ENCODE data around the gene EBF3. TPM values are rescaled to one million over a fixed set of nuclear protein-coding genes. Genes with fewer than 3 reads are reported as not detected.

The EBF3 gene
- total and polyA plus RNA-seq, 2 donors (not counting 3 experiments of a cell fraction or from before 2014, with no cell fraction given): 0.92 to 2.7 TPM

- no TSS peak for BruUV-seq (replicated peaks)
- Histone ChIP-seq H3K27ac (ENCODE audit: insufficient read depth, low read depth, low read length) (no peak overlapping the region), H3K9ac (replicated peaks; ENCODE audit: extremely low read depth, insufficient read depth, low read length) (no peak overlapping the region), H3K9me1 (replicated peaks; ENCODE audit: control insufficient read depth, extremely low read depth, insufficient read depth, low read length) (no peaks in the 10 kb centered on the region), H4K20me1 (replicated peaks; ENCODE audit: control insufficient read depth, extremely low read depth, insufficient read depth, low read length) (no peaks in the 10 kb centered on the region), H3K27me3 (ENCODE audit: control insufficient read depth in 2 of 2, insufficient read depth in 2 of 2, low read length in 2 of 2) (peaks cover 3 to 11% of the 10 kb centered on the region in 2 experiments), H3K36me3 (ENCODE audit: control insufficient read depth in 2 of 2, extremely low read depth in 1 of 2, insufficient read depth in 2 of 2, low read length in 2 of 2) (no peaks in the 10 kb centered on the region), H3K4me1 (ENCODE audit: control insufficient read depth, extremely low read depth, insufficient read depth, low read length) (no peaks in the 10 kb centered on the region), H3K4me2 (ENCODE audit: insufficient read depth, low read length) (no peak overlapping the region), H2AFZ (ENCODE audit: low read depth, low read length) (no peak overlapping the region), H3K4me3 (replicated peaks in 1 of 3; ENCODE audit: insufficient read depth in 1 of 3, low read depth in 1 of 3, low read length in 3 of 3) (no peak overlapping the region), H3K9me3 (replicated peaks; ENCODE audit: control insufficient read depth, insufficient read depth, low read length) (no peaks in the 10 kb centered on the region), H3K79me2 (ENCODE audit: control insufficient read depth, insufficient read depth, low read length) (no peaks in the 10 kb centered on the region)
- FAIRE-seq (no peak), DNase-seq (ENCODE audit: low read depth, low spot score) (no peak)
- intact Hi-C loops (cut with micrococcal nuclease): no loop called here
- dilution Hi-C loops (cut with MboI; ENCODE audit: extremely low pct_ligation_motif_present, low sequenced_read_pairs): no loop called here
- POLR2A ChIA-PET: no interaction called here
- CTCF ChIA-PET: no interaction called here
- no peak for TF ChIP-seq MAX (IDR thresholded peaks at IDR 0.05; ENCODE audit: insufficient read depth, insufficient read length)
These were observed 14.2 kb upstream of the EBF3 start for GRCh38 chr10:129978322-129978721.

GRCh38 chr10:129977794-129978193 lies 13.7 kb upstream of the EBF3 start:
- no peaks in the 10 kb centered on the region for H3K36me3 ChIP-seq (ENCODE audit: control insufficient read depth in 2 of 2, extremely low read depth in 1 of 2, insufficient read depth in 2 of 2, low read length in 2 of 2)
- intact Hi-C loops (cut with micrococcal nuclease): no loop called here

More at GRCh38 chr10:129977794-129978193, 13.7 kb upstream of the EBF3 start:
- no peaks in the 10 kb centered on the region for H4K20me1 ChIP-seq (replicated peaks; ENCODE audit: control insufficient read depth, extremely low read depth, insufficient read depth, low read length)
- no peak for DNase-seq (ENCODE audit: low read depth, low spot score)
- ChIA-PET POLR2A (no interaction called here), CTCF (no interaction called here)
- TF ChIP-seq FOS (IDR thresholded peaks at IDR 0.05; ENCODE audit: borderline replicate concordance, insufficient read depth, low read length): no peak
- no peak for TF ChIP-seq POLR2A (IDR thresholded peaks at IDR 0.05; ENCODE audit: low read depth, low read length)
- no peak for TF ChIP-seq GATA2 (IDR thresholded peaks at IDR 0.05; ENCODE audit: insufficient read depth, insufficient read length, low read depth, low read length)
- TF ChIP-seq EZH2 (IDR thresholded peaks at IDR 0.05; ENCODE audit: borderline replicate concordance, low read depth, low read length, severe bottlenecking): no peak
- no peak for TF ChIP-seq MYC (IDR thresholded peaks at IDR 0.05; ENCODE audit: low read depth, low read length)
- TF ChIP-seq JUN (IDR thresholded peaks at IDR 0.05; ENCODE audit: borderline replicate concordance, insufficient read depth, insufficient read length, low read depth): no peak
- TF ChIP-seq CTCF (IDR thresholded peaks at IDR 0.05; ENCODE audit: extremely low read depth in 1 of 2, insufficient read depth in 1 of 2, low read depth in 1 of 2, low read length in 2 of 2): no peak
- TF ChIP-seq MAX (IDR thresholded peaks at IDR 0.05; ENCODE audit: insufficient read depth, insufficient read length): no peak
- TF ChIP-seq POLR2AphosphoS5 (IDR thresholded peaks at IDR 0.05; ENCODE audit: insufficient read depth, low read depth, low read length): no peak
- H3K4me1 ChIP-seq (ENCODE audit: control insufficient read depth, extremely low read depth, insufficient read depth, low read length): no peaks in the 10 kb centered on the region
- dilution Hi-C loops (cut with MboI; ENCODE audit: extremely low pct_ligation_motif_present, low sequenced_read_pairs): no loop called here
- no peak overlapping the region for H3K9ac ChIP-seq (replicated peaks; ENCODE audit: extremely low read depth, insufficient read depth, low read length)
- no peak overlapping the region for H2AFZ ChIP-seq (ENCODE audit: low read depth, low read length)
- H3K27me3 ChIP-seq (ENCODE audit: control insufficient read depth in 2 of 2, insufficient read depth in 2 of 2, low read length in 2 of 2): peaks cover 6 to 16% of the 10 kb centered on the region in 2 experiments
- no peak overlapping the region for H3K4me2 ChIP-seq (ENCODE audit: insufficient read depth, low read length)
- no peaks in the 10 kb centered on the region for H3K9me1 ChIP-seq (replicated peaks; ENCODE audit: control insufficient read depth, extremely low read depth, insufficient read depth, low read length)
- H3K79me2 ChIP-seq (ENCODE audit: control insufficient read depth, insufficient read depth, low read length): no peaks in the 10 kb centered on the region
- no peaks in the 10 kb centered on the region for H3K9me3 ChIP-seq (replicated peaks; ENCODE audit: control insufficient read depth, insufficient read depth, low read length)
- no peak overlapping the region for H3K27ac ChIP-seq (ENCODE audit: insufficient read depth, low read depth, low read length)
- no peak overlapping the region for H3K4me3 ChIP-seq (replicated peaks in 1 of 3; ENCODE audit: insufficient read depth in 1 of 3, low read depth in 1 of 3, low read length in 3 of 3)
- no TSS peak for BruUV-seq (replicated peaks)
- no peak for FAIRE-seq
